ENCODE measurements around the gene CABCOCO1. TPM values are rescaled to one million over a fixed set of nuclear protein-coding genes. Genes with fewer than 3 reads are reported as not detected.
"Not testable (repeated sequence)": the region's sequence is repeated elsewhere in the genome, so short reads cannot be mapped to it uniquely, and the experiment has no call there.

CABCOCO1 gene
- polyA plus RNA-seq, 3 donors = 2.7 to 6.0 (median 3.0) TPM

GRCh38 chr10:61705022-61705613, 42.4 kb downstream of the CABCOCO1 start:
- no peak for DNase-seq (ENCODE audit: low read depth in 3 of 3, low spot score in 2 of 3)

DNA sequence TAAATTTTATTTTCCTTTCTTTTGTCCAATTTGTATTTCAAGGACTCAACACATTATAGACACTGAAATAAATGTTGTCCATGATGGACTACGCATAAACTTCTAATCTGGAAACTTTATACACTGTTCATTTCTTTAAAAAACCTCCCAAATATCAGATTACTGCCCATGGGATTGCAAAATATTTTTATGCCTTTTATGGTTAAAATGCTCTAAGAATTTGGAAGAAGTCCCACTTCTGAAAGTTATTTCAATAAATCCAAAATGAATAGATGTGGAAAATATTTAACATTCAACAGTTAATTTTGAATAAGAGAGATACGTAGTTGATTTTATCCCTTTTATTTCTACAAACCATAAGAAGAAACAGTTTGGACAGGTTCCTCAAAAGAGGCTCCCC, 46.1 kb downstream of the CABCOCO1 start:
- DNase-seq (ENCODE audit: low read depth in 3 of 3, low spot score in 2 of 3) = no peak

DNA sequence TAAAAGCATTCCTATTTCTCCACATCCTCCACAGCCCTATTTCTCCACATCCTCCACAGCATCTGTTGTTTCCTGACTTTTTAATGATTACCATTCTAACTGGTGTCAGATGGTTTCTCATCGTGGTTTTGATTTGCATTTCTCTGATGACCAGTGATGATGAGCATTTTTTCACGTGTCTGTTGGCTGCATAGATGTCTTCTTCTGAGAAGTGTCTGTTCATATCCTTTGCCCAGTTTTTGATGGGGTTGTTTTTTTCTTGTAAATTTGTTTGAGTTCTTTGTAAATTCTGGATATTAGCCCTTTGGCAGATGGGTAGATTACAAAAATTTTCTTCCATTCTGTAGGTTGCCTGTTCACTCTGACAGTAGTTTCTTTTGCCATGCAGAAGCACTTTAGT, 49.4 kb downstream of the CABCOCO1 start:
- not testable (repeated sequence) for DNase-seq (ENCODE audit: low read depth in 3 of 3, low spot score in 2 of 3)

GRCh38 chr10:61719475-61719874, 56.7 kb downstream of the CABCOCO1 start:
- not testable (repeated sequence) for DNase-seq (ENCODE audit: low read depth in 3 of 3, low spot score in 2 of 3)

DNA sequence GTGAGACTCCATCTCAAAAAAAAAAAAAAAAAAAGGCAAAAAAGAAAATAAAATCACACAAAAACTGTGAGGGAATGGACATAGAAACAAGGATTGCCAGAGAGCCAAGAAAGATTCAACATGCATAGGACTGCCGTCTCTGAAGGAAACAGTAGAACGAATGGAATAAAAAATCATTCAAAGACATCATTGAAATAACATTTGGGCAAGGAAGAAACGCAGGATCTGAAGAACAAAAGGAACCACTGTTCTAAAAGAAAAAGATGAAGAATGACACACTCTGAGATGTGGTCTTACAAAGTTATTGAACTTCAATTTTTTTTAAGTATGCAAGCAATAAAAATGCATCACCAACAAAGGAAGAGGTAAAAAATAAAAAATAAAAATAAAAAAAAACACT, 57.2 kb downstream of the CABCOCO1 start:
- DNase-seq (ENCODE audit: low read depth in 3 of 3, low spot score in 2 of 3) = no peak

- no peak for DNase-seq (ENCODE audit: low read depth in 3 of 3, low spot score in 2 of 3)
These were observed 58.7 kb downstream of the CABCOCO1 start for GRCh38 chr10:61721431-61721830.

DNA sequence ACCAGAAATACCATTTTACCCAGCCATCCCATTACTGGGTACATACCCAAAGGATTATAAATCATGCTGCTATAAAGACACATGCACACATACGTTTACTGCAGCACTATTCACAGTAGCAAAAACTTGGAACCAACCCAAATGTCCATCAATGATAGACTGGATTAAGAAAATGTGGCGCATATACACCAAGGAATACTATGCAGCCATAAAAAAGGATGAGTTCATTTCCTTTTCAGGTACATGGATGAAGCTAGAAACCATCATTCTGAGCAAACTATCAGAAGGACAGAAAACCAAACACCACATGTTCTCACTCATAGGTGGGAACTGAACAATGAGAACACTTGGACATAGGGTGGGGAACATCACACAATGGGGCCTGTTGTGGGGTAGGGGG, 62.5 kb downstream of the CABCOCO1 start:
- not testable (repeated sequence) for DNase-seq (ENCODE audit: low read depth in 3 of 3, low spot score in 2 of 3)

DNA sequence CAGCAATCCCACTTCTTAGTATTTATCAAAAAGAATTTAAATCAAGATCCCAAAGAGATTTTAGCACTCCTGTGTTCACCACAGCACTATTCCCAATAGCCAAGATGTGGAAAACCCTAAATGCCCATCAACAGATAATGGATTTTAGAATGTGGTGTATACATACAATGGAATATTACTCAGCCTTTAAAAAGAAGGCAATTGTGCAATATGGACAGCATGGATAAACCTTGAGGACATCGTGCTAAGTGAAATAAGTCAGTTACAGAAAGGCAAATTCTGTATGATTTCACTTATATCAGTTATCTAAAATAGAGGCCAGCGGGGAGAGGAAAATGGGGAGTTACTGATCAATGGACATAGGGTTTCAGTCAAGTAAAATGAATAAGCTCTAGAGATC, 66.9 kb downstream of the CABCOCO1 start:
- no peak for DNase-seq (ENCODE audit: low read depth in 3 of 3, low spot score in 2 of 3)

DNA sequence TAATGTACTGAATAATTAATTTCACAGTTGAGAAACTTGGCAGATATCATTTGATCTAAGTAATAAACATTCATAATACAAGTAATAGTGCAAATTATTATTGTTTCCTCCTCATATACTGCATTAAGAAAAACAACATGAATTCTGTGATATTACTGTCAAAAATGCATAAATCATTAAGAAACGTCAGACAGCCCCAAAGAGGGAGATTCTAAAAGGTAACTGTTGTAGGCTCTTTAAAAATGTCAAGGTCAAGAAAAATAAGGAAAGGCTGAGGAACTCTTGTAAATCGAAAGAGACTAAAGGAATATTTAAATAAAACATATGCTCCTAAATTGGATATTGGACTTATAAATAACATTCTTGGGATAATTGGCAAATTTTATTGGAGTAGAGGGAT, 67.9 kb downstream of the CABCOCO1 start:
- no peak for DNase-seq (ENCODE audit: low read depth in 3 of 3, low spot score in 2 of 3)

DNA sequence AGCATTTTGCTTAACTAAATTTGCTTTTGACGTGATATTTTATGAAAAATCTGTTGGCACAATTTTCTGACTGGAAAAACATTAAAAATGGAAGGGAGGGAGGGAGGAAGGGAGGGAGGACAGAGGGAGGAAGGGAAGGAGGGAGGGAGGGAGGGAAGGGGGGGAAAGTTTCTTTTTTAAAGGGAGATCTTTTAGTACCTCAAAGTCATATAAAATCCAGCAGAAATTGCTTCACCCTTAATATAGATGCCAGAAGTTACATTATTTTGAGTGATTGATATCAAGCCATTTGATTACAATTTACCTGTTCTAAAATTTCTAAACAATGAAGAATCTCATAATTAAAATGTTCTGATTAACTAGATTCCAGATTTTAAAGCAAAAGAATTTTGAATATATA, 68.9 kb downstream of the CABCOCO1 start:
- no peak for DNase-seq (ENCODE audit: low read depth in 3 of 3, low spot score in 2 of 3)

DNA sequence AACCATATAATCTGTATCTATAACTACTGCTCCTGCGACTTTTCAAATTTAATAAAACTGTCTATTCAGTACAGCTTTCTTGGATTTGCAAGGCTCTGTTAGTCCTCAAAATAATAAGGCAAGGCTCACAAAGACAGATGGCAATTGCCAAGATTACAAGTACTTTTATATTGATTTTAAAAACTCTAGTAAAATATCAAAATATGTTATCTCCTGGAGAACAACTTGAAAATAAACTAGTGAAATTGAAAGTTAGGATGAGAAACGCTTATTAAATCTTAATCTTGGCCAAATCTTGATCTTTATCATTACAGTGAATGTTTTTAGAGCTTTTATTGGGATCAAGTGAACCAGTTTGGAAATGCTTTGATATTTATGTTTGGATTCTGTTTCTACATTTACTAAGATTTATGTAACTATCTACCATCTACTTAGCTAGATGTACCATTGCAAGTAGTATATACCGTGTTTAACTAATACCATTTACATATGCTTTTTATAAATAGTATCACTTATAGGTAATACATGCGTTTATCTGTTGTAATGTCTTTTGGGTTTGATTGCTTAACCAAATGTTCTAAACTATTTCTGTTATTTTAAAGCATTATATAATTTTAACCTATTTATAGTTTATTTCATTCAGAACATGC, 70.0 kb downstream of the CABCOCO1 start:
- no peak for DNase-seq (ENCODE audit: low read depth in 3 of 3, low spot score in 2 of 3)

DNA sequence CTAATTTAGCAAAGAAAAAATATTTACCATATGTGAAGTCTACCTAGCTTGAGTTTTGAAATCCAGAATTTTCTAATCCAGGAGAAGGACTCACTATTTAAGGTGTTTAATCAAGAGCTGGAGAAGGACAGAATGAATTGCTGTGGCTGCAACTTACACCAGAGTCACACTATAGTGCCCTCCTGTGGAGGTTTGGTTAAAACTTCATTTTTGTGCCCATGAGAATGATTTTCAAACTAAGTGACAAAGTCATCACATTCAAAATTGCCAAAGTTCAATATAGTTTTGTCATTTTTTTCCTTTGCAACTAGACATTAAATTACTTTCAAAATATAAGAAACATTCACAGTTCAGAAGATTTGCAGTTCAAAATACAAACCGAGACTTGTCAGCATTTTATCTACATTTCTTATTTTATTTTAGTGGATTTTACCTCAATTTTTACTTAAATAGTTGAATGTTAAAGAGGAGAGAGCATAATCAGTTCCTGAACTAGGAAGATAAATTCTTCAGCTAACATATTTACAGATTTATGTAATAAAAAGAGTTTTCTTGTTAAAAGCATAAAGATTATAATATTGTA, 70.7 kb downstream of the CABCOCO1 start:
- DNase-seq (ENCODE audit: low read depth in 3 of 3, low spot score in 2 of 3) = no peak

- DNase-seq (ENCODE audit: low read depth in 3 of 3, low spot score in 2 of 3) = no peak
These were observed 73.2 kb downstream of the CABCOCO1 start for GRCh38 chr10:61735882-61736281.

- DNase-seq (ENCODE audit: low read depth in 3 of 3, low spot score in 2 of 3) = not testable (repeated sequence)
These were observed 74.7 kb downstream of the CABCOCO1 start for GRCh38 chr10:61737455-61737854.

GRCh38 chr10:61742812-61743211, 80.1 kb downstream of the CABCOCO1 start:
- DNase-seq (ENCODE audit: low read depth in 3 of 3, low spot score in 2 of 3) = no peak

GRCh38 chr10:61744469-61744868, 81.7 kb downstream of the CABCOCO1 start:
- DNase-seq (ENCODE audit: low read depth in 3 of 3, low spot score in 2 of 3) = no peak

GRCh38 chr10:61746377-61746776, 83.6 kb downstream of the CABCOCO1 start:
- no peak for DNase-seq (ENCODE audit: low read depth in 3 of 3, low spot score in 2 of 3)

GRCh38 chr10:61747307-61747706, 84.6 kb downstream of the CABCOCO1 start:
- no peak for DNase-seq (ENCODE audit: low read depth in 3 of 3, low spot score in 2 of 3)

- DNase-seq (ENCODE audit: low read depth in 3 of 3, low spot score in 2 of 3) = no peak
These were observed 86.6 kb downstream of the CABCOCO1 start for GRCh38 chr10:61749291-61749690.

DNA sequence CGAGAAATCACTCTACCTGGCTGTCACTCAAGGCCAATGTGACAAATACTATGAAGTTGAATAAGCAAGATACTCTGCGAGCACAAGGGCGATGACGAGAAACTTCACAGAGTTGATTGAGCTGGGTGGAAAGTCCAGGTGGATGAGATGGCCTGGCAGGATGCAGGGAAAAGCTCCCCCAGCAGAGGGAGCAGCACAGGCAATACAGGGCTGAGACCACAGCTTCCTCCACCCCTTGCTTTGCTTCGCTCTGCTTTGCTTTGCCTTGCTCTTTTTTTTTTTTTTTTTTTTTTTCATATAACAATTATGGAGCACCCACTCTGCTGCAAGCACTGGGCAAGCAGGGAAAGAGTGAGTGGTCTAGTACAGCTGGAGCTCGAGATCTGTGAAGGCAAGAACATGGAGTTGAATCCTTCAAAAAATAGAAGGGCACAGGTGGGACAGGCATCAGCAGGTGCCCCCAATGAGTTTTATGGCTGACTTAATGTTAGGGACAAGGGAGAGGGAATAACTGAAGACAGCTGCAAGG, 88.3 kb downstream of the CABCOCO1 start:
- no peak for DNase-seq (ENCODE audit: low read depth in 3 of 3, low spot score in 2 of 3)

DNA sequence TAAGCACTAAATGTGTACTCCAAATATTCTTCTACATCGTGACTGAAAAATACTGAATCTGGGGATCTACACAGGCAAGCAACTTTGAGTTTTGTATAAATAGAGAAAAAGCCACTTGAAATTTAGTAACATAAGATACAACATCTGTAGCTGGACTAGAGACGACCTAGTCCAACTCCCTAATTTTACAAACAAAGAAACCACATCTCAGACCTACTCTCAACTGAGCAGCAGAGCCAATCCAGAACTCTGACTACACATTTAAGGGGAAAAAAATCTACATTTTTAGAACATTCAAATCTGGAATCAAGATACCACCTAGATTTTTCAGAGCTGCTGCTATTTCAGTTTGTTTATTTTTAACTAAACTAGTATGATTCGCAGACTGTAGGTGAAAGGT, 88.9 kb downstream of the CABCOCO1 start:
- no peak for DNase-seq (ENCODE audit: low read depth in 3 of 3, low spot score in 2 of 3)

Data from right renal cortex interstitium (tissue), 3 donors.